SK-MEL-5 (cell line): ENCODE data around the gene NEK10. TPM values are rescaled to one million over a fixed set of nuclear protein-coding genes. Genes with fewer than 3 reads are reported as not detected.
"Not testable (repeated sequence)": the region's sequence is repeated elsewhere in the genome, so short reads cannot be mapped to it uniquely, and the experiment has no call there.

Source experiments
- DNase-seq: peaks from one replicate; pipeline ENCODE4 v3.0.0-alpha.2; 2016; ENCODE audit warnings: low read depth, low spot score
- in situ Hi-C: cut with HindIII; loops from 2 replicates; pipeline ENCODE4 v1.10.0; 2016; ENCODE audit warnings: low sequenced_read_pairs, high pct_unique_total_duplicates, low pct_unique_long_range_greater_than_20kb
- total RNA-seq: library from RNA; depleted of rRNA; stranded (reverse); fragments of >200 nt; shearing (Covaris generic); gene quantifications from 2 replicates; pipeline ENCODE4 v1.2.3, GENCODE V29; 2014

NEK10 gene
- total RNA-seq, 1 experiment from 2014 or later = 0.32 TPM

- no peak for DNase-seq
- in situ Hi-C loops = no loop called here
These were observed 14.5 kb downstream of the NEK10 start for GRCh38 chr3:27354588-27355203.

DNA sequence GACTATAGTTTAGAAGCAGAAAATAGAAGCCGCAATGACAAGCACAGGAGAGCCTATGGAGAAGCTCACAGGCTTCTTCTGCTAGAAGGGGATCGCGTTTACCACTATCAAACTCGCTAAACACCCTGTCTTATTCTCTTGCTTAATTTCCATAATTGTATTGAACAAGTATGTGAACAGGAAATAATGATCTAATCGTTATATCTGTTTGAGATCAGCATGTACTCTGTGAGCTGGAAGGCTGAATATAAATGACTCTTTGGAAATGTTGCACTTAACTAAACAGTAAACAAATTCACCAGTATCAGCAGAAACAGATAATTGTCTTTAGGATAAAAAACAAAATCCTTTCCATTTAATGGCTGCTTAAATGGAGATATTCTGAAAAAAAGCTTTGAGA is 15.0 kb downstream of the NEK10 start:
- in situ Hi-C loops = no loop called here

DNA sequence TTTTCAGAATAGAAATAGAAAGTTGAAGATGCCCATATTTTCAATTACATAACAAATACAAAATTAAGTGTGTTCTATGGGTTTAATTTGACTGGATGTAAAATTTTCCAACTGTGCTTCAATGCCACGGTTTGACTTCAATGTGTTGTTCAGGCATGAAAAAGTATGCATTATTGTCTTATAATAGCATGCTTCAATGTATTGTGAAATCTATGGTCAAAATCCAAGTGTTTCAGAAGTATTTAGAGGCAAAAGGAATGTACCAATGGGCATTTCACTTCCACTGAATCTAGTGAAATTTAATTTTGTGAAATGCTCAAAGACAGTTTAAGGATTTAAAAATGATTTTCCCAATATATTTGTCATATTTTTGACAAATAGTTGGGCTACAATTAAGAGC is 16.0 kb downstream of the NEK10 start:
- in situ Hi-C loops = no loop called here
- DNase-seq = no peak

More for the DNA sequence above, 15.0 kb downstream of the NEK10 start:
- DNase-seq = no peak

DNA sequence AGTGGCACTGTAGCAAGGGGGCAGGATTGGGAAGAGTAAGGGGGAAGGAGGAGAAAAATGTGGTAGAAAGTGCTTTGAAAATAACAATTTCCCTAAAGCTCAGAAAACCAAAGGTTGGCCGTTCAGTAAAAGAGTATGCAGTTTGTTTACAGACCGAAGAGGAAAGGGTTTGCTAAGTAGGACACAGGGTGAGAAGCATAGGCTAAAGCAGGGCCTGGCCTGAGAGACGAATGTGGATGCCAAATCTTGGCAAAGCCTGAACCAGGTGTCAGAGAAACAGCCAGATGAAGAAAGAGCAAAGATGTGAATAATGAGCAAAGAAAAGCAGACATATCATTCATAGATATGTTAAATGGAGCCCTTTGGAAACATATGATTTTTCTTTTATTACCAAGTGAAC is 17.1 kb downstream of the NEK10 start:
- DNase-seq = no peak
- in situ Hi-C loops = no loop called here

DNA sequence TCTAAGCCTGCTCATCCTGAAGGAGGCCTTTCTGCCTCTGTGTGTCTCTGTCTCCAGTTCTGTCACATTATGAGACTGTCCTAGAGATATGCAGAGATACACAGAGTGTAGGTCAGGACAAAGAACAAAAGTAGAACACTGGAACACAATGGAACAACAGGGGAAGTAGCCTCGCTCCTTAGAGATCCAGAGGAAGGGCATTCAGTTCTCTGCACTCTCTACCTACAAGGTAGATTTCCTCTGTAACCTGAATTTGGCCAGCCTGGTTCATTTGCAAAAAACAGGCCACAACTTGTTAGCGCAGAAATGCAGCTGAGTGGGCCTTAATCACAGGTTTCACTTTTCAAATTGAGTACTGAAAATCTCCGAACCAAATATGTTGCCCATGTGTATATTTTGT is 19.4 kb downstream of the NEK10 start:
- DNase-seq = no peak
- in situ Hi-C loops = no loop called here

- in situ Hi-C loops = no loop called here
- no peak for DNase-seq
These were observed 23.0 kb downstream of the NEK10 start for GRCh38 chr3:27345959-27346865.

DNA sequence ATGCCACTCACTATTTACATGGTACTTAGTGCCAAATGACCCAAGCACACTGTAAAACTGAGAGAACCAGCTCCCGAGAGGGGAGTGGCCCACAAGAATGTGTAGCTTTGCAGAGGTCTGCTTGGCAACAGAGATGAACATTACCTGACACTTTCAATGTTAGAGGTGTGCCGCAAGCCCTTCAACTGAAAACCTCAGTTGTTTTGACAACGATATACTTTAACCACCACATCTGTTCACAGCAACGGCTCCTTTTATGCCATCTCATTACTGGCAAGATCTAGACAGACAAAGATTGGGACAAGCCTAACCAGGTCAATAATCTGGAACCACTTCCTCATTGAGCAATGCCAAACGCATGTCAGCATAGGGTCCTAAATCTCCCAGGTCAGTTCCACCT is 23.7 kb downstream of the NEK10 start:
- in situ Hi-C loops = no loop called here
- no peak for DNase-seq

GRCh38 chr3:27345045-27345444 is 24.1 kb downstream of the NEK10 start:
- in situ Hi-C loops = no loop called here

DNA sequence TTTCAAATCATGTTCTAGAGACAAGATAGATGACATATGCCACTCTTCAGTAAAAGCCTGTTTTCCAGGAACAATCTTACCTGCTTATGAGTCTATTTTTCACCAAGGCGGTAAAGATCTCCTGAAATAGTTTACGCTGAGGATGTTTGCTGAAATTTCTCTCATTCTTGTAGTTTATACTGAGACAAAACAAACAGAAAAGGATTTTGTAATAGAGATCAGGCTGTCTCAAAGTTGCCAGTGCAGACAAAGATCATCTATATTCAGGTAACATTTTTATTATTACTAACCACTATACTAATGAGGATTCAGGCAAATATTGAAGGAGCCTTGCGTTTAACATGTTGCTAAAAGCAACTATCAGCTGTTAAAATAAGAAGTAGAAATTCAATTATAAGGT is 25.0 kb downstream of the NEK10 start:
- DNase-seq = no peak
- in situ Hi-C loops = no loop called here

More at GRCh38 chr3:27345045-27345444, 24.1 kb downstream of the NEK10 start:
- DNase-seq = no peak

DNA sequence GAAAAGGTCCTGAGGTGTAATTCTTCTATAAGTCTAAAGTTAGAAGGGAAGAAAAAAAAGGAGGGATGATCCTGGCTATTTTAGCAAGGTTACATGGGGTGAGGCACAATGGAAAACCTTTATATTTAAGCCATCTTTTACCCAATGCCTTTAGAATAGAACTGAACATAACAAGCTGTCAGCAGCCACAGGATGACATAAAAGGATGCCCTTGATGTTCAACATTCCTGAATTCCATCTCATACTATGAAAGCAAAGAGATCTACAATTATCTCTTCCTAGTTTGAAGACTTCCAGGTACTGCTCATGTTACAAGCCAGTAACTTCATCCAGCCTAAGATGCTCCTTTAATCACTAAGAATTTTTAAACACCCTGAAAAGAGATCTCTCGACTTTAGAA is 26.9 kb downstream of the NEK10 start:
- no peak for DNase-seq
- in situ Hi-C loops = no loop called here

DNA sequence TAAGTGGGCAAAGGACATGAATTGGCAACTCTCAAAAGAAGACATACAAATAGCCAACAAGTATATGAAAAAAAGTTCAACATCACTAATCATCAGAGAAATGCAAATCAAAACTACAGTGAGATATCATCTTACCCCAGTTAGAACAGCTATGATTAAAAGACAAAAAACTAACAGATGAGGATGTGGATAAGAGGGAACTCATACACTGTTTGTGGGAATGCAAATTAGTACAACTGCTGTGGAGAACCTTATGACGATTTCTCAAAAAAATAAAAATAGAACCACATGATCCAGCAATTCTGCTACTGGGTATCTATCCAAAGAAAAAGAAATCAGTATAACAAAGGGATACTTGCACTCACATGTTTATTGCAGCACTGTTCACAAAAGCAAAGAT is 28.6 kb downstream of the NEK10 start:
- DNase-seq = no peak
- in situ Hi-C loops = no loop called here

DNA sequence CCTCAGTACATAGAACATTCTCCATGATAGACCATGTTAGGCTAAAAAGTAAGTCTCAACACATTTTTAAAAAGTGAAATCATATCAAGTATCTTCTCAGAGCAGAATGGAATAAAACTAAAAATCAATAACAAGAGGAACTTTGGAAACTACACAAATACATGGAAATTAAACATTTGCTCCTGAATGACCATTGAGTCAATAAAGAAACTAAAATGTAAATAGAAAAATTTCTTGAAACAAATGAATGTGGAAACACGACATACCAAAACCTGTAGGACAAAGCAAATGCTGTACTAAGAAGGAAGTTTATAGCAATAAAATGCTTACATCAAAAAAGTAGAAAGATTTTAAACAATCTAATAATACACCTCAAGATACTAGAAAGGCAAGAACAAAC is 33.6 kb downstream of the NEK10 start:
- in situ Hi-C loops = no loop called here
- DNase-seq = no peak

DNA sequence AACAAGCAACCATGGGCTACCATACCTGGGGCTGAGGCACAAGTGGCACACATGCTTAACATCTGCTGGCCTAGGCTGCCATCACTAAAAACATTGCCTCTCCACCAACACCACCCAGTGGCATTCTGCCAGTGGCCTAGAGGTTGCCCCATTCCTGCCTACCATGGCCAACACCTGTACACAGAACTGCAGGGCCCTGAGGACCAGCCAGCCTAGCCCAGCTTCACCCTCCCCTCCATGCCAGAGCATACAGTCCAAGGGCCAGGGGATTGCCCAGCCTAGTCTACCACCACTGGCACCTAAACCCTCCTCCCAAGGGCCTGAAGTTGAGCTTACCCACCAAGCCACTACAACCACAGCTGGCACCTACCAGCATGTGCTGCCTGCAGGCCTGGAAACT is 35.3 kb downstream of the NEK10 start:
- in situ Hi-C loops = no loop called here
- no peak for DNase-seq

- DNase-seq, in situ Hi-C loops: not testable (repeated sequence)
These were observed 40.0 kb downstream of the NEK10 start for GRCh38 chr3:27328982-27329762.

DNA sequence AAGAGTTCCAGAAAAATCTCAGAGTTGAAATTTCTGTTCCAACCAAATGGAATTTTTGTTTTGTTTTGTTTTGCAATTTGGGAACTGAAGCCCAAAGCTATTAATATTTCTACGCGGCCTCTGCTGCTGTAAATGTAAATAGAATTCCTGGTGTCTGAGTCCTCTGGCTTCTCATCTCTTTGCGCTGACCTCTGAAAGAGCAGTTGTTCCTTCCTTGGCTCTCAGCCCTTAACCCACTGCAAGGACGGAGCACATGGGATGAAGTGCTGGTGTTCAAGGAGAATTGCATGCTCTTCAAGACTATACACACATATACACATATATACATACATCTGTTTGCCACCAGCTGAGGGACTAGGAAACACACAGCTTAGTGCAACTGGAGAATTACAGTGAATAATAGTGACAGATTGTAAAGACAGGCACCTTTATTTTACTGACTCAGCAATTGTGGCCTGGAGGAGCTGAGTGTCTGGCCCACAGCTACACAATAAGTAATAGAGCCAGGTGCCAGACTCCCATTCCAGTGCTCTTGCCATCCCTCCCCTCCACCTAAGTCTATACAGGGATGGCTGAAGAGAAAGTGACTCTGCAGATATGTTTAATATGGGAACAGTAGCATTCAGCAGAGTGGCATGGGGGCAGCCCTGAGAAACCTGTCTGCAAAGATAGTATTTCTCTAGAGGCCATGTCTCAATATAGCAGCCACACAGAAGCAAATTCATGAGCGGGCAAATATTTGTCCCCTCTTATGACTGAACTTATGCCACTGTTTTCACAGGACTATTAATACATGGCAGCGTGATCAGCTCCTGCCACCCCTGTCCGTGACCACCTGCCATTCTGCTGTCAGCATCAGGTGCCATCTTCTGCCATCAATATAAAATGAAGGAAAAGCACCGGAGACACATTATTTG is 42.3 kb downstream of the NEK10 start:
- in situ Hi-C loops = no loop called here
- peak; percentile 31 for DNase-seq

DNA sequence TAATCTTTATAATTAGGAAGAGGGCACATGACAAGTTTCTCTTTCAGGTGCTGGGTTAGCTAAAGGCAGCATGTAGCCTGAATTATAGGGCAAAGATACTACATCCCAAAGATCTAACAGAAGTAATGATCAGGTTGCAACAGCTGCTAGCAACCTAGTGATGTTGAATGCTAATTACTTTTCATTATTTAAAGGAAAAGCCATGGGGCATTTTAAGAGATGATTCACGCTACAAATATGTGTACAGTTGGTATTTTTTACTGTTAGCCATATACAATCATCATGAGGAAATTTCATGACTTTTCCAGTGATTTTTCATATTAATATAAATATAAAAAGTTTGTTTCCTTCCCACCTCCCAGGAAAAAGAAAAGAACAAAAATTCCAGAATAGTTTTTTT is 43.0 kb downstream of the NEK10 start:
- in situ Hi-C loops = no loop called here
- DNase-seq = no peak

- in situ Hi-C loops = no loop called here
- no peak for DNase-seq
These were observed 43.8 kb downstream of the NEK10 start for GRCh38 chr3:27325419-27325818.
